ENCODE measurements around the gene SMPDL3B.
A peak's percentile ranks its signal among the peaks of the same experiment; 100 is the strongest.

SMPDL3B gene

GRCh38 chr1:27934818-27935549 lies at the start of gene SMPDL3B:
TSS of gene SMPDL3B (plus strand) at chr1:27935000. CDS start at chr1:27935184, 184 bp downstream.
- Histone ChIP-seq H3K27me3 (ENCODE audit: control insufficient read depth in 1 of 2, insufficient read depth in 2 of 2, low read length in 2 of 2) (no peaks in the 10 kb centered on the region), H3K27ac (ENCODE audit: low read depth, low read length) (no peak within 1 kb of the TSS)

GRCh38 chr1:27885114-27885528 lies 49.7 kb upstream of the SMPDL3B start:
- peaks cover 30 to 34% of the 10 kb centered on the region in 2 donors for H3K4me1 ChIP-seq (ENCODE audit: control insufficient read depth in 1 of 2, insufficient read depth in 2 of 2, low read length in 2 of 2)
- H3K27me3 ChIP-seq (ENCODE audit: control insufficient read depth in 1 of 2, insufficient read depth in 2 of 2, low read length in 2 of 2), result no peaks in the 10 kb centered on the region
- H3K9me3 ChIP-seq (ENCODE audit: control insufficient read depth in 1 of 2, low read length in 2 of 2), result no peaks in the 10 kb centered on the region
- H3K4me3 ChIP-seq (ENCODE audit: low read depth in 1 of 2, low read length in 2 of 2), result no peak overlapping the region
- H3K36me3 ChIP-seq (ENCODE audit: control insufficient read depth in 1 of 2, insufficient read depth in 2 of 2, low read length in 2 of 2), result peaks cover 0 to 46% of the 10 kb centered on the region in 2 donors
- no peak overlapping the region for H3K9ac ChIP-seq (ENCODE audit: low read depth in 1 of 2, low read length in 2 of 2)
- peak overlapping the region; percentile 53 for H3K27ac ChIP-seq (ENCODE audit: low read depth, low read length)

More at GRCh38 chr1:27934818-27935549, at the start of gene SMPDL3B:
- Histone ChIP-seq H3K36me3 (ENCODE audit: control insufficient read depth in 1 of 2, insufficient read depth in 2 of 2, low read length in 2 of 2) (no peaks in the 10 kb centered on the region), H3K4me3 (ENCODE audit: low read depth in 1 of 2, low read length in 2 of 2) (peak within 1 kb of the TSS; percentile 62 to 65), H3K4me1 (ENCODE audit: control insufficient read depth in 1 of 2, insufficient read depth in 2 of 2, low read length in 2 of 2) (peaks cover 5 to 7% of the 10 kb centered on the region in 2 donors), H3K9me3 (ENCODE audit: control insufficient read depth in 1 of 2, low read length in 2 of 2) (no peaks in the 10 kb centered on the region), H3K9ac (ENCODE audit: low read depth in 1 of 2, low read length in 2 of 2) (peak within 1 kb of the TSS; percentile 65 to 67)

- no peak overlapping the region for H3K9ac ChIP-seq (ENCODE audit: low read depth in 1 of 2, low read length in 2 of 2)
- peak overlapping the region; percentile 53 for H3K27ac ChIP-seq (ENCODE audit: low read depth, low read length)
- peaks cover 30 to 34% of the 10 kb centered on the region in 2 donors for H3K4me1 ChIP-seq (ENCODE audit: control insufficient read depth in 1 of 2, insufficient read depth in 2 of 2, low read length in 2 of 2)
- no peaks in the 10 kb centered on the region for H3K27me3 ChIP-seq (ENCODE audit: control insufficient read depth in 1 of 2, insufficient read depth in 2 of 2, low read length in 2 of 2)
- H3K9me3 ChIP-seq (ENCODE audit: control insufficient read depth in 1 of 2, low read length in 2 of 2), result no peaks in the 10 kb centered on the region
- H3K4me3 ChIP-seq (ENCODE audit: low read depth in 1 of 2, low read length in 2 of 2), result peak overlapping the region in 1 of 2 donors; percentile 13
- H3K36me3 ChIP-seq (ENCODE audit: control insufficient read depth in 1 of 2, insufficient read depth in 2 of 2, low read length in 2 of 2), result peaks cover 0 to 46% of the 10 kb centered on the region in 2 donors
Observed at GRCh38 chr1:27885621-27886352, 49.0 kb upstream of the SMPDL3B start.

GRCh38 chr1:27886353-27886679 lies 48.5 kb upstream of the SMPDL3B start:
- peaks cover 30 to 38% of the 10 kb centered on the region in 2 donors for H3K4me1 ChIP-seq (ENCODE audit: control insufficient read depth in 1 of 2, insufficient read depth in 2 of 2, low read length in 2 of 2)
- peak overlapping the region in 1 of 2 donors; percentile 13 for H3K4me3 ChIP-seq (ENCODE audit: low read depth in 1 of 2, low read length in 2 of 2)
- H3K27me3 ChIP-seq (ENCODE audit: control insufficient read depth in 1 of 2, insufficient read depth in 2 of 2, low read length in 2 of 2), result no peaks in the 10 kb centered on the region
- no peak overlapping the region for H3K9ac ChIP-seq (ENCODE audit: low read depth in 1 of 2, low read length in 2 of 2)
- peaks cover 0 to 50% of the 10 kb centered on the region in 2 donors for H3K36me3 ChIP-seq (ENCODE audit: control insufficient read depth in 1 of 2, insufficient read depth in 2 of 2, low read length in 2 of 2)
- peak overlapping the region; percentile 51 for H3K27ac ChIP-seq (ENCODE audit: low read depth, low read length)
- no peaks in the 10 kb centered on the region for H3K9me3 ChIP-seq (ENCODE audit: control insufficient read depth in 1 of 2, low read length in 2 of 2)

- no peaks in the 10 kb centered on the region for H3K27me3 ChIP-seq (ENCODE audit: control insufficient read depth in 1 of 2, insufficient read depth in 2 of 2, low read length in 2 of 2)
- H3K4me1 ChIP-seq (ENCODE audit: control insufficient read depth in 1 of 2, insufficient read depth in 2 of 2, low read length in 2 of 2), result peaks cover 30 to 38% of the 10 kb centered on the region in 2 donors
- H3K4me3 ChIP-seq (ENCODE audit: low read depth in 1 of 2, low read length in 2 of 2), result no peak overlapping the region
- H3K9ac ChIP-seq (ENCODE audit: low read depth in 1 of 2, low read length in 2 of 2), result peak overlapping the region in 1 of 2 donors; percentile 19
- peaks cover 0 to 53% of the 10 kb centered on the region in 2 donors for H3K36me3 ChIP-seq (ENCODE audit: control insufficient read depth in 1 of 2, insufficient read depth in 2 of 2, low read length in 2 of 2)
- H3K27ac ChIP-seq (ENCODE audit: low read depth, low read length), result no peak overlapping the region
- no peaks in the 10 kb centered on the region for H3K9me3 ChIP-seq (ENCODE audit: control insufficient read depth in 1 of 2, low read length in 2 of 2)
Observed at GRCh38 chr1:27886744-27887143, 48.1 kb upstream of the SMPDL3B start.

- Histone ChIP-seq H3K4me1 (ENCODE audit: control insufficient read depth in 1 of 2, insufficient read depth in 2 of 2, low read length in 2 of 2) (peaks cover 30 to 42% of the 10 kb centered on the region in 2 donors), H3K27me3 (ENCODE audit: control insufficient read depth in 1 of 2, insufficient read depth in 2 of 2, low read length in 2 of 2) (no peaks in the 10 kb centered on the region), H3K9ac (ENCODE audit: low read depth in 1 of 2, low read length in 2 of 2) (peak overlapping the region; percentile 19 to 43), H3K9me3 (ENCODE audit: control insufficient read depth in 1 of 2, low read length in 2 of 2) (no peaks in the 10 kb centered on the region), H3K36me3 (ENCODE audit: control insufficient read depth in 1 of 2, insufficient read depth in 2 of 2, low read length in 2 of 2) (peaks cover 0 to 53% of the 10 kb centered on the region in 2 donors), H3K27ac (ENCODE audit: low read depth, low read length) (peak overlapping the region; percentile 26), H3K4me3 (ENCODE audit: low read depth in 1 of 2, low read length in 2 of 2) (no peak overlapping the region)
Observed at GRCh38 chr1:27887215-27888021, 47.4 kb upstream of the SMPDL3B start.

DNA sequence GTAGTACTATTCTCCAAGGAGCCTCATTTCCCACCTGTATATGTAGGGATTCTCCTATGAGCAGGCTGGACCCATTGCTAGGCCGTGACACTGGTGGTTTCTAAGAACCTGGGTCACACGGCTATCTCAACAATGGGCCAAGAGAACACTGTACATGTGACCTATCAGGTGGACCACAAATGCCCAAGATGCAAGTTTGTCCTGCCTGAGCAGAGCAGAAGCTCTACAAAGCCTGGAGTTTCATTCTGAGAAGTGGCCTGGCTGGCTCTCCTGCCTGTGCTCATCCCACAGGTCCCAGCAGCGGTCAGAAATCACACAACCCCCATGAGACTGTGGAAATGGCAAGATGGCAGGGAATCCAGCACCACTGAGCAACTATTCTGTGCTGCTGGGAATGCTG lies 45.3 kb upstream of the SMPDL3B start:
- H3K27ac ChIP-seq (ENCODE audit: low read depth, low read length), result peak overlapping the region; percentile 28
- no peaks in the 10 kb centered on the region for H3K27me3 ChIP-seq (ENCODE audit: control insufficient read depth in 1 of 2, insufficient read depth in 2 of 2, low read length in 2 of 2)
- H3K9ac ChIP-seq (ENCODE audit: low read depth in 1 of 2, low read length in 2 of 2), result no peak overlapping the region
- H3K4me1 ChIP-seq (ENCODE audit: control insufficient read depth in 1 of 2, insufficient read depth in 2 of 2, low read length in 2 of 2), result peaks cover 16 to 29% of the 10 kb centered on the region in 2 donors
- no peak overlapping the region for H3K4me3 ChIP-seq (ENCODE audit: low read depth in 1 of 2, low read length in 2 of 2)
- no peaks in the 10 kb centered on the region for H3K9me3 ChIP-seq (ENCODE audit: control insufficient read depth in 1 of 2, low read length in 2 of 2)
- H3K36me3 ChIP-seq (ENCODE audit: control insufficient read depth in 1 of 2, insufficient read depth in 2 of 2, low read length in 2 of 2), result peaks cover 10 to 62% of the 10 kb centered on the region in 2 donors

DNA sequence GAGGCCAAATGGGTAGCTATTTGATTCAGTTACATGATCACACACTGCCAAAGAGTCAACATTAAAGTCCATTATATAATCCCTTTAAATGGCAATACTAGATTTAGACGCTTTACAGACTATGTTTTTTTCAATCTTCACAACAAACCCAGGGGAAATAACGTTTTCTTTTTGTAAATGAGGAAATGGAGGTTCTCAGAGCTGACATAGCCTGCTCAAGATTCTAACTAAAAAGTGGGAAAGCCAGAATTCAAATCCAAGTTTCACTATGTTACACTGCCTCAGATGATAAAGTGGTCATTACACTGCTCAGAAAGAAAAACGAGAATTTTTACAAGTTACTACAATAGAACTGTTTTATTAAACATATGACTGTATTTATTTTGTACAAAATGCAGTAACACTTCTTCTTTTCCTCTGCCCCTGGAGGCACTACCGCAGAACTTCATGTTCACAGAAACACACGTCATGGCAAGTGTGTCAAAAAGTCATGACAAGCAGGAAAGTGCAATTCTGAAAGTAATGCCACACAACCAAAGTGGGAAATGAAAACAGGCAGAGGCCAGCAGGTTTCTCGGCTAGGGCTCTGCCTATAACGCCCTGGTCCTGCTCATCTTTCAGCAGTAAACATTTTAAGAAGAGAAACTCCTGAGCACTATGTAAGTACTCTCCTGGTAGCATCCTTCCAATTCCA lies 43.5 kb upstream of the SMPDL3B start:
- peaks cover 17 to 68% of the 10 kb centered on the region in 2 donors for H3K36me3 ChIP-seq (ENCODE audit: control insufficient read depth in 1 of 2, insufficient read depth in 2 of 2, low read length in 2 of 2)
- H3K9ac ChIP-seq (ENCODE audit: low read depth in 1 of 2, low read length in 2 of 2), result no peak overlapping the region
- H3K4me3 ChIP-seq (ENCODE audit: low read depth in 1 of 2, low read length in 2 of 2), result no peak overlapping the region
- H3K9me3 ChIP-seq (ENCODE audit: control insufficient read depth in 1 of 2, low read length in 2 of 2), result no peaks in the 10 kb centered on the region
- H3K27ac ChIP-seq (ENCODE audit: low read depth, low read length), result peak overlapping the region; percentile 65
- H3K4me1 ChIP-seq (ENCODE audit: control insufficient read depth in 1 of 2, insufficient read depth in 2 of 2, low read length in 2 of 2), result peaks cover 13 to 22% of the 10 kb centered on the region in 2 donors
- no peaks in the 10 kb centered on the region for H3K27me3 ChIP-seq (ENCODE audit: control insufficient read depth in 1 of 2, insufficient read depth in 2 of 2, low read length in 2 of 2)

DNA sequence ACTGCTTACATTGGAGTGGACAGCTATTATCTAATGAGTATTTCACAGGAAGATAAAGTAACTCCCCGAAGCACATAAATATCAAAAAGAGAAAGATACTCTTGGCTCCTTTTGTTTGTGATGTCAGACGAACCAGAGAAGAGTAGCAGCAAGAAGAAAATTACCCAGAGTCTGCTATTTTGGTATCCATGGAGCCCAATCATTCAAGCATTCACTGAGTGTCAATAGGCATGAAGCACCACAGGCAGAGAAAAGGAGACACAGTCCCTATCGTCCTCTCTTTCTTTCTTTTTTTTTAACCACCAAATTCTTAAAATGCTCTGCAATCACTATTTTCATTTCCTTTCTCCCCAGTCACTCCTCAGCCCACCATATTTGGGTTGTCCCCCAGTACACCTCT lies 40.3 kb upstream of the SMPDL3B start:
- Histone ChIP-seq H3K9ac (ENCODE audit: low read depth in 1 of 2, low read length in 2 of 2) (no peak overlapping the region), H3K27me3 (ENCODE audit: control insufficient read depth in 1 of 2, insufficient read depth in 2 of 2, low read length in 2 of 2) (no peaks in the 10 kb centered on the region), H3K4me1 (ENCODE audit: control insufficient read depth in 1 of 2, insufficient read depth in 2 of 2, low read length in 2 of 2) (peaks cover 0 to 10% of the 10 kb centered on the region in 2 donors), H3K4me3 (ENCODE audit: low read depth in 1 of 2, low read length in 2 of 2) (no peak overlapping the region), H3K9me3 (ENCODE audit: control insufficient read depth in 1 of 2, low read length in 2 of 2) (no peaks in the 10 kb centered on the region), H3K36me3 (ENCODE audit: control insufficient read depth in 1 of 2, insufficient read depth in 2 of 2, low read length in 2 of 2) (peaks cover 22 to 62% of the 10 kb centered on the region in 2 donors), H3K27ac (ENCODE audit: low read depth, low read length) (no peak overlapping the region)

Measured in duodenal mucosa (tissue), 2 donors.